Ishikawa (cell line): ENCODE measurements around the gene AHI1.

Experiments used
- CEBPB ChIP-seq: IDR thresholded peaks from 2 replicates; pipeline ENCODE4 v1.6.1; 2012
- CREB1 ChIP-seq: IDR thresholded peaks from 2 replicates; pipeline ENCODE4 v1.6.1; 2012; ENCODE audit warnings: low read depth
- EGR1 ChIP-seq: IDR thresholded peaks from 2 replicates; pipeline ENCODE4 v1.6.1; 2012
- EP300 ChIP-seq: IDR thresholded peaks from 2 replicates; pipeline ENCODE4 v1.6.1; 2012; ENCODE audit warnings: borderline replicate concordance
- FOXM1 ChIP-seq: IDR thresholded peaks from 2 replicates; pipeline ENCODE4 v1.6.1; 2012; ENCODE audit warnings: low read depth, borderline replicate concordance
- NFIC ChIP-seq: IDR thresholded peaks from 2 replicates; pipeline ENCODE4 v1.6.1; 2012
- RAD21 ChIP-seq: IDR thresholded peaks from 2 replicates; pipeline ENCODE4 v1.6.1; 2012; ENCODE audit warnings: low read depth
- REST ChIP-seq: IDR thresholded peaks from 2 replicates; pipeline ENCODE4 v1.6.1; 2012; ENCODE audit warnings: low read depth, mild to moderate bottlenecking
- TAF1 ChIP-seq: IDR thresholded peaks from 2 replicates; pipeline ENCODE4 v1.6.1; 2012; ENCODE audit warnings: low read depth, mild to moderate bottlenecking
- TCF12 ChIP-seq: IDR thresholded peaks from 2 replicates; pipeline ENCODE4 v1.6.1; 2012; ENCODE audit warnings: low read depth
- TEAD4 ChIP-seq: IDR thresholded peaks from 2 replicates; pipeline ENCODE4 v1.6.1; 2012
- USF1 ChIP-seq: IDR thresholded peaks from 2 replicates; pipeline ENCODE4 v1.6.1; 2012
- YY1 ChIP-seq: IDR thresholded peaks from 2 replicates; pipeline ENCODE4 v1.6.1; 2012; ENCODE audit warnings: low read depth
- ZBTB7A ChIP-seq: IDR thresholded peaks from 2 replicates; pipeline ENCODE4 v1.6.1; 2012; ENCODE audit warnings: low read depth
- TF ChIP-seq, protein P1 (sequence below): IDR thresholded peaks from 2 replicates; pipeline ENCODE4 v1.6.1; 2012

AHI1 gene

DNA sequence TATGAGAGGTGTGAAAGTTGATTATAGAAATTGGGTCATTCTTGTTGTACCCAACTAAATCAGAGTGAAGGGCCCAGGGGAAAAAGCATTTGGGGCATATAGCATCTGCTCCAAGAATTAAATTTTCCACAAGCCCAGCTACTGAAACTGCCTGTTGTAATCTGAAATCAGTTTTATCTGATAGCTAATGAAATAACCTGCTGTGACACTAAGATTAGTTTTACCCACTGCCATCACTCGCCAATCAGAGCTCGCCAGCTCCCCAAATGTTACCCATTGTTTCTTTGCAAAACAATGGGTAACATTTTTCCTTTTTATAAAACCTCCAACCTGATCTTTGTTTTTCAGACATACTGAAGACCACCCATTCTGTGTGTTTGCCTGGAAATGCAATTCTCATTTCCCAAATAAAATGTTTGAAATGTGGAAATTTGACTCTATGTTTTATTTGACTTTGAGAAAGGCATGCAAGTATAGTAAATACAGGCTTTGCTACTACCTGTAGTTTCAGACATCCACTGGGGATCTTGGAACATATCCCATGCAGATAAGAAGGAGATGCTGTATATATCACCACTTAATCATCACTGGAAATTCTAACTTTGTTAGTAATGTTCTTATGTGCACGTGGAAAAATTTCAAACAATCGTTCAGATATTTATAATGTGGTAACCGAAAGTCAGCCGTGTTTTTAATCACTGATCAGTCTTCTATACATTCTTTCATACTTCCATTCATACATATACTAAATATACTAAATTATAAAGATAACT, 6.3 kb upstream of the AHI1 start:
- TF ChIP-seq TEAD4 (no peak), RAD21 (no peak), REST (no peak), NFIC (no peak), TCF12 (no peak), EGR1 (no peak), YY1 (no peak), USF1 (no peak), ZBTB7A (no peak), CREB1 (no peak), TAF1 (no peak), EP300 (no peak)
- TF ChIP-seq, protein P1, sequence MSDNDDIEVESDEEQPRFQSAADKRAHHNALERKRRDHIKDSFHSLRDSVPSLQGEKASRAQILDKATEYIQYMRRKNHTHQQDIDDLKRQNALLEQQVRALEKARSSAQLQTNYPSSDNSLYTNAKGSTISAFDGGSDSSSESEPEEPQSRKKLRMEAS, result no peak

DNA sequence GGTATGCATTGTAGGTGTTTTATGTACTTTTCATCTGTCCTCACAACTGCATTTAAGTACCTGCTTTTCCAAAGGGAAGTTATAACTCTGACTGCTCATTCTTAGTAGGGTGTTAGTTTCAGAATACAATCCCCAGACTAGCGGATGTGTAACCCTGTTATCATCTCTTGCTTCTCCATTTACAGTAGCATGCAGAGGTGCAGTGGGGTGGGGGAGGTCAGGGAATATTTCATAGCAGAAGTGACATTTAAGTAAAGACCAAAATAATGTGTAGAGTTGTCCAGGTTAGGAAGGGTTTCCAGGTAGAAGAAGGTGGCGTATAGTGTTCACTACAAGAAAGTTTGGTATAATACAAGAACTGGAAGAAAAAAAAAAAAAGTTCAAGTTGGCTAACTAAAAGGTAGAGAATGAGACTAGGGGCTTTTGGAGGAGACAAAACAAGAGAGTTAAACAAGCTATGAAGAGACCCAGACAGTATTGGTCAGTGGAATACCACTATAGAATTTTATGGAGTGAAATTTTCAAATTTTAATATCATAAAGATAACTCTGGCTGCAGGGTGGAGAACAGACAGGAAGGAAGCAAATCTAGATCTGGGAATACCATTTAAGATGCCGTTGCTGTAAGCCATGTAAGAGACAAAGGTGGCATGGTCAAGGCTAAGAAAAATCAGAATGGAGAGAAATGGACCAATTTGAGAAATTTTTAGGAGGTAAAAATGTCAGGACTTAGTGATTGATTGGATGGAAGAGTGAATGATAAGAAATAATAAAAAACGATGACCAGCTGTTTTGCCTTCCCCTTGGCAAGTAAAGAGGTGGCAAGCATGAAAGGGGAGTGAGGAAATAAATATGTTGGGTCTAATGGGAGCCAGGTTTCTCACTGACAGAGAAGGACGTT, 2.2 kb upstream of the AHI1 start:
- TF ChIP-seq CREB1, result no peak
- TF ChIP-seq TCF12, result no peak
- no peak for TF ChIP-seq REST
- no peak for TF ChIP-seq YY1
- TF ChIP-seq CEBPB, result no peak
- no peak for TF ChIP-seq EGR1
- TF ChIP-seq FOXM1, result no peak
- no peak for TF ChIP-seq TEAD4
- TF ChIP-seq EP300, result no peak
- no peak for TF ChIP-seq NFIC
- no peak for TF ChIP-seq ZBTB7A
- TF ChIP-seq USF1, result no peak
- TF ChIP-seq TAF1, result no peak
- no peak for TF ChIP-seq RAD21
- TF ChIP-seq, protein P1, result no peak

- TF ChIP-seq TAF1 (peak; percentile 68), CREB1 (no peak), YY1 (peak; percentile 87), FOXM1 (no peak)
- TF ChIP-seq, protein P1, result no peak
Observed at GRCh38 chr6:135498185-135498841, 773 bp upstream of the AHI1 start.

DNA sequence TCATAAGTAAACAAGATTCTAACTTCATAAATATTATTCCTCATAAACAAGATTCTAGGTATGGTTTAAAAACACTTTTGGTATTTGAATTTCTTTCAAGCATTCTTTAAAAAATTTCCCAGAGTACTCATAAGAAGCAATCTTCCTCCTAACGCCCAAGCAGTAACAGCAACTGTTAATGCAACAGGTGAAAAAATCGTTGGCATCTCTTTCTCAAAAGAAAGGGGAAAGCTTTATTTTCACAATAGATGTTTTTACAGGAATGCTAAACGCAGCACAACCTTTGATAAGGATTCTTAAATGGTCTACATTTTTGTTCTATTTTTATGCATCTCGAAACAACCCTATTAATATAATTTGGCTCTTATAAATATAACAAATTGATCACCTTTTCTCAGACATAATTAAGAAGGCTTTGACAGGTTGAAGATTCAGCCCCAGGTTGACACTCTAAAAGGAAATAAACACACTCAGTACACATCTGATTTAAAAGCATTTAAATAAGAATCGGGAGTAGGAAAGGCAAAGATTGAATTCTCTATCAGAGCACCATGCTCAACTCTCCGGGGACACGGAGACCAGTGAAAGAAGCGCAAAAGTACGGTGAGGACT, 634 bp downstream of the AHI1 start:
- no peak for TF ChIP-seq TCF12
- TF ChIP-seq, protein P1, result no peak
- TF ChIP-seq TAF1, result no peak
- no peak for TF ChIP-seq ZBTB7A
- no peak for TF ChIP-seq EP300
- no peak for TF ChIP-seq YY1
- TF ChIP-seq CEBPB, result no peak
- no peak for TF ChIP-seq TEAD4
- no peak for TF ChIP-seq CREB1
- no peak for TF ChIP-seq USF1
- TF ChIP-seq FOXM1, result no peak
- TF ChIP-seq NFIC, result no peak
- no peak for TF ChIP-seq REST
- no peak for TF ChIP-seq RAD21
